ENCODE measurements around the gene SMARCA2. TPM values are rescaled to one million over a fixed set of nuclear protein-coding genes. Genes with fewer than 3 reads are reported as not detected.
A peak's percentile ranks its signal among the peaks of the same experiment; 100 is the strongest.

SMARCA2 gene
- total RNA-seq, 1 donor from 2014 or later = 4.2 TPM

DNA sequence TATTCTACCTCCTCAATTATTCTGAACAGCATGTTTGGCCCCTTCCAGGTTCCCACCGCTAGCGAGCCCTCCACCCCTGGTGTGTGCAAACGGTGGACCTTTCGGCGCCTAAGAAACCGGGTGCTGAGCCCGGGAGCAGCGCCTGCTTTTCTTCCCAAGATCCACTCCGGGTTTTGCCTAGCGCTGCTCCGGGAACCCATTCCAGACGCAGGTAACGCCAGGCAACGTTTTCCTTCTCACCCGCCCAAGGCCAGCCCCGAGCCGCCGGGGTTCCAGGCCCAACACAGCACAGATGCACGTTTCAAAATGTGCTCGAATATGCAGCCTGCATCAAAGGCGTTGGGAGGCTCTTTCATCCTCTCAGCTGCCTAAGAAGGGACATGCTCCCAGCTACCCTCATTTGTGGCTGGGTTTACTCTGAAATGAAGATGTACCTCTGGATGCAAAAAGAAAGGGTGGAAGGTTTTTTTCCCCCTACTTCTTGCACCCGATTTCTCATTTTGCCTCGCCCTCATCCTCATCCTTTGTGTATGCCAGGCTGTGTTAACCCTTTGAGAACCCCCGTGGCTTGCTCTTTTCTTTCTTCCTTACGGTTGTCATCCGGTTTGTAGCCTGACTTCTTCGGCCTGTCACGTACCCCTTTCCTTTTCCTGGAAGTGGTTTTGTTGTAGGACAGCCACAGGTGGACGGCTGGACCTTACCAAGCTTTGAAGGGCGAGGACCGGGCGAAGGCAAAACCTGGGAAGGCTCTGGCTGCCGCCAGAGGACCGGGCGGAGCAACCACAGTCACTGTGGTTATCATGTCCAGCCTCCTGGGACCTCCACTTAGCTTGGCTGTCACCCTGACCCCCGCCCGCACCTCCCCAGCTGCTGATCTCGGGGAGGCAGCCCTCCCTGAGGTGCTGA lies 226.9 kb downstream of the SMARCA2 start:
- peak overlapping the region; percentile 99 for H2AFZ ChIP-seq (replicated peaks)
- H3K36me3 Mint-ChIP-seq = peaks cover 2% of the 10 kb centered on the region
- no peak overlapping the region for H3K9ac ChIP-seq
- H3K4me3 Mint-ChIP-seq = peak overlapping the region; percentile 83
- no peaks in the 10 kb centered on the region for H3K36me3 ChIP-seq
- H3K79me2 ChIP-seq (ENCODE audit: low read depth) = no peaks in the 10 kb centered on the region
- H3K9me3 ChIP-seq (ENCODE audit: low read depth) = no peaks in the 10 kb centered on the region
- peak overlapping the region; percentile 89 for H3K27ac ChIP-seq
- H3K4me1 Mint-ChIP-seq = peaks cover 27% of the 10 kb centered on the region
- no peaks in the 10 kb centered on the region for H4K20me1 ChIP-seq (ENCODE audit: low read depth)
- peaks cover 8% of the 10 kb centered on the region for H3K9me3 Mint-ChIP-seq
- no peaks in the 10 kb centered on the region for H3K27me3 Mint-ChIP-seq (ENCODE audit: insufficient read depth, low read depth)
- peaks cover 18% of the 10 kb centered on the region for H3K4me1 ChIP-seq
- peak; percentile 25 for TF ChIP-seq EZH2 (IDR thresholded peaks at IDR 0.05)
- TF ChIP-seq EZH2phosphoT487 (IDR thresholded peaks at IDR 0.05) = no peak
- TF ChIP-seq, protein P1, sequence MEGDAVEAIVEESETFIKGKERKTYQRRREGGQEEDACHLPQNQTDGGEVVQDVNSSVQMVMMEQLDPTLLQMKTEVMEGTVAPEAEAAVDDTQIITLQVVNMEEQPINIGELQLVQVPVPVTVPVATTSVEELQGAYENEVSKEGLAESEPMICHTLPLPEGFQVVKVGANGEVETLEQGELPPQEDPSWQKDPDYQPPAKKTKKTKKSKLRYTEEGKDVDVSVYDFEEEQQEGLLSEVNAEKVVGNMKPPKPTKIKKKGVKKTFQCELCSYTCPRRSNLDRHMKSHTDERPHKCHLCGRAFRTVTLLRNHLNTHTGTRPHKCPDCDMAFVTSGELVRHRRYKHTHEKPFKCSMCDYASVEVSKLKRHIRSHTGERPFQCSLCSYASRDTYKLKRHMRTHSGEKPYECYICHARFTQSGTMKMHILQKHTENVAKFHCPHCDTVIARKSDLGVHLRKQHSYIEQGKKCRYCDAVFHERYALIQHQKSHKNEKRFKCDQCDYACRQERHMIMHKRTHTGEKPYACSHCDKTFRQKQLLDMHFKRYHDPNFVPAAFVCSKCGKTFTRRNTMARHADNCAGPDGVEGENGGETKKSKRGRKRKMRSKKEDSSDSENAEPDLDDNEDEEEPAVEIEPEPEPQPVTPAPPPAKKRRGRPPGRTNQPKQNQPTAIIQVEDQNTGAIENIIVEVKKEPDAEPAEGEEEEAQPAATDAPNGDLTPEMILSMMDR (IDR thresholded peaks at IDR 0.05) = peak; percentile 11
- H3F3A ChIP-seq (ENCODE audit: low read depth) = peaks cover 29% of the 10 kb centered on the region
- H3K4me3 ChIP-seq = peak overlapping the region; percentile 35
- peak; percentile 94 for DNase-seq (ENCODE audit: low spot score)
- no peaks in the 10 kb centered on the region for H3K27me3 ChIP-seq
- peak overlapping the region; percentile 73 for H3K4me2 ChIP-seq
- H3K27ac Mint-ChIP-seq = peak overlapping the region; percentile 99

DNA sequence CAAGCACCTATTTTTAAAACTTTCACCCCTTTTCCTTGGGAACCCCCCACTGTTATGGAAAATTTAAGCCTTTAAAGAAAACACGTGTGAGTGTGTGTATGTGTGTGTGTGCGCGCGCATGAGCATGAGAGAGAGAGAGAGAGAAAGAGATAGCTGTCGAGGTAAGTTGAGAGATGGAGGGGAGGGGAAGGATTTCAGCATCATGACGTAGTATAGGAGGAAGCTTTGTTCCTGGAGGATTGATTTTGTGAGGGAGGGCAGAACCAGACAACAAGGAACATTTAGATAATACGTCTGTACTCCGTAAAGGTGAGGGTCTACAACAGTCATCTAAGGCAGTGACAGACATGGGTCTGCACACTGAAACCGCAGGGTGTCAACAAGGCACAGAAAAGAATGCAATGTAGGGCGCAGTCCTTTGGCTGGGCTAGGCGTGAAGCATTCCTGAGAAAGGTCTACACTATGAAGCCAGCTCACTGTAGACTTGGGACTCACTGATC lies 227.7 kb downstream of the SMARCA2 start:
- peak; percentile 9 for DNase-seq (ENCODE audit: low spot score)
- no peaks in the 10 kb centered on the region for H3K27me3 ChIP-seq
- Mint-ChIP-seq H3K9me3 (peaks cover 11% of the 10 kb centered on the region), H3K27me3 (ENCODE audit: insufficient read depth, low read depth) (no peaks in the 10 kb centered on the region), H3K4me3 (peak overlapping the region; percentile 83), H3K36me3 (peaks cover 2% of the 10 kb centered on the region), H3K27ac (peak overlapping the region; percentile 99), H3K4me1 (peaks cover 26% of the 10 kb centered on the region)
- H3K4me3 ChIP-seq = peak overlapping the region; percentile 35
- no peak overlapping the region for H3K27ac ChIP-seq
- no peaks in the 10 kb centered on the region for H4K20me1 ChIP-seq (ENCODE audit: low read depth)
- H3K79me2 ChIP-seq (ENCODE audit: low read depth) = no peaks in the 10 kb centered on the region
- peaks cover 18% of the 10 kb centered on the region for H3K4me1 ChIP-seq
- no peak overlapping the region for H3K9ac ChIP-seq
- H3K4me2 ChIP-seq = peak overlapping the region; percentile 73
- H3K9me3 ChIP-seq (ENCODE audit: low read depth) = no peaks in the 10 kb centered on the region
- no peaks in the 10 kb centered on the region for H3K36me3 ChIP-seq
- no peak for TF ChIP-seq EZH2 (IDR thresholded peaks at IDR 0.05)
- TF ChIP-seq EZH2phosphoT487 (IDR thresholded peaks at IDR 0.05) = no peak
- TF ChIP-seq, protein P1 (IDR thresholded peaks at IDR 0.05) = no peak
- peak overlapping the region; percentile 59 for H2AFZ ChIP-seq (replicated peaks)
- H3F3A ChIP-seq (ENCODE audit: low read depth) = peaks cover 29% of the 10 kb centered on the region

Small RNA genes within 50 kb of the gene (small RNA-seq; reads per million reads assigned to genes)
- gene RN7SL592P = not detected
- not detected for gene RNU2-25P
